Body of pancreas (tissue), 4 donors: ENCODE data around the gene BIVM.

Source experiments
- POLR2A ChIP-seq, 3 donors: fragments of 450-650 bp; IDR thresholded peaks; one replicate each; pipeline ENCODE4 v1.6.1; 2016; ENCODE audit warnings: antibody characterized with exemption in 3 of 3, mild to moderate bottlenecking in 2 of 3
- TF ChIP-seq, protein P1 (sequence below), 7 experiments: fragments of 450-650 bp in 4 of 7; fragments of 200-600 bp in 3 of 7; sonication (generic) in 3 of 7; IDR thresholded peaks; one replicate each; pipeline ENCODE4 v1.5.1; 2016 to 2019; ENCODE audit warnings: antibody characterized with exemption in 7 of 7

DNA sequence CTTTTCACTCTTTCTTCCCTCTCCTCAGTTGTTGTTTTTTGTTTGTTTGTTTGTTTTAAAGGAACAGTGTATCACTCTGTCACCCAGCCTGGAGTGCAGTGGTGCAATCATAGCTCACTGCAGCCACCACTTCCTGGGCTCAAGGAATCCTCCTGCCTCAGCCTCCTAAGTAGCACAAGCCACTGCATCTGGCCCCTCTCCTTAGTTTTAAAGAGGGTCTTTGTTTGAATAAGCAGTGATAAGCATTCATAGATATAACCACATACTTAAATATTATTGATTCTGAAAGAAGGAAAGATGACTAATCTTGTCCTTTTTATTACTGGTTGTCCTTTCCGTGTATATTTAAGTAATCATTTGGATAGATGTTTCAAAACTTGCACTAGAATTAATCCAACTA is 73.6 kb downstream of the BIVM start:
- TF ChIP-seq, protein P1, sequence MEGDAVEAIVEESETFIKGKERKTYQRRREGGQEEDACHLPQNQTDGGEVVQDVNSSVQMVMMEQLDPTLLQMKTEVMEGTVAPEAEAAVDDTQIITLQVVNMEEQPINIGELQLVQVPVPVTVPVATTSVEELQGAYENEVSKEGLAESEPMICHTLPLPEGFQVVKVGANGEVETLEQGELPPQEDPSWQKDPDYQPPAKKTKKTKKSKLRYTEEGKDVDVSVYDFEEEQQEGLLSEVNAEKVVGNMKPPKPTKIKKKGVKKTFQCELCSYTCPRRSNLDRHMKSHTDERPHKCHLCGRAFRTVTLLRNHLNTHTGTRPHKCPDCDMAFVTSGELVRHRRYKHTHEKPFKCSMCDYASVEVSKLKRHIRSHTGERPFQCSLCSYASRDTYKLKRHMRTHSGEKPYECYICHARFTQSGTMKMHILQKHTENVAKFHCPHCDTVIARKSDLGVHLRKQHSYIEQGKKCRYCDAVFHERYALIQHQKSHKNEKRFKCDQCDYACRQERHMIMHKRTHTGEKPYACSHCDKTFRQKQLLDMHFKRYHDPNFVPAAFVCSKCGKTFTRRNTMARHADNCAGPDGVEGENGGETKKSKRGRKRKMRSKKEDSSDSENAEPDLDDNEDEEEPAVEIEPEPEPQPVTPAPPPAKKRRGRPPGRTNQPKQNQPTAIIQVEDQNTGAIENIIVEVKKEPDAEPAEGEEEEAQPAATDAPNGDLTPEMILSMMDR (IDR thresholded peaks at IDR 0.05), result no peak
- TF ChIP-seq POLR2A (IDR thresholded peaks at IDR 0.05), result no peak
